Putamen (tissue), 1 donor: ENCODE measurements around the gene DBX1.

ENCODE experiments used
- DNase-seq: peaks from one replicate; pipeline ENCODE4 v3.0.0-alpha.2; 2016; ENCODE audit warnings: low spot score

DBX1 gene

GRCh38 chr11:20120134-20120925 is 39.9 kb downstream of the DBX1 start:
- DNase-seq: no peak

DNA sequence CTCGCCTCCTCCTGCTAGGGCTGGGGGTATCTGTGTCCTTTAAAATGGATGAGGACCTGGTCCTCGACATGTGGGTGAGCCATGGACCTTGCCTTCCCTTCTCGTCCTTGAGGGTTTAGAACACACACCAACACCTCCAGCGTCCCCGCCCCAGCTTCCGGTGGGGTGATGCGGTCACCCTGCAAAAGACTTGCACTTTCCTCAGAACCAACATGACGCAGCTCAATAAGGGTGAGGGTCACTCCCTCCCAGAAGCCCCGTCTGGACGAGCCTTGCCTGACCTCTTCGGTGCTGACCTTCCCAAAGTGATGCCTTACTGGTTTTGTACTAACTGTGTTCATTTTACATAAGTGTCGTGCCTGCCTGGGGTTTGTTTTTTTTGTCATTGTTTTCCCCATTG is 41.0 kb downstream of the DBX1 start:
- DNase-seq: no peak

DNA sequence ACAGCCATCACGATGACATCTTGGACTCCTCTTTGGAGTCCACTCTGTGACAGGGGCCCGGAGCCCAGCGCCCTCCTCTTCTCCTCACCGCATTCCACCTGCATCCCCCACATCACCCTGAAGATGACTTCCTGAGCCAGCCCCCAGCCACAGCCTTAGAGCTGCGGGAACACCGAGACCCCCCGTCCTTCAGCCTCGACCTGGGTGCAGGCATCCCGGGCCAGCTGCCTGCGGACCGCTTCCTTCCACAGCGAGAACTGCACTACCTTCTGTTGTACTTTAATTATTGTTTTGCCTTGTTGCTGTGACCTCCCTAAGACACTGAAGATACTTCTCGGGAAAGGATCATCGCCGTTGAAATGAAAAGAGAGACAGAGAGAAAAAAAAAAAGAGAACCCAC is 42.1 kb downstream of the DBX1 start:
- DNase-seq: no peak

DNA sequence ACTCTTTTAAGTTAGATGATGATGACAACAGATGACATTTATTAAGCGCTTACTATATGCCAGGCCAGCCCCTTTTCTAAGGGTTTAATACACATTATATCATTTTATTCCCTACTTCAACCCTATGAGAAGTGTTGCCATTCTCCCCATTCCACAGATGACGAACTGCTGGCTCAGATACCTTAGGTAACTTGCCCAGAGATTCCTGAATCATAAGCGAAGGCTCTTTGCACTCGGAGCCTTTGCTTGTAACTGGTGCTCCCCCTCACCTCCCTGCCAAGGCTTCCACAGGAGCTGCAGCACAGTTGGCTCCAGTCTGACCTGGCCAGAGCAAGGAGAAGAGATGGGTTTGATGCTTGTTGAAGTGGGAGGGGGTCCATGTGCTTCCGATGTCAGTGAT is 43.0 kb downstream of the DBX1 start:
- no peak for DNase-seq

- DNase-seq: no peak
Observed at GRCh38 chr11:20116825-20117224, 43.5 kb downstream of the DBX1 start.

DNA sequence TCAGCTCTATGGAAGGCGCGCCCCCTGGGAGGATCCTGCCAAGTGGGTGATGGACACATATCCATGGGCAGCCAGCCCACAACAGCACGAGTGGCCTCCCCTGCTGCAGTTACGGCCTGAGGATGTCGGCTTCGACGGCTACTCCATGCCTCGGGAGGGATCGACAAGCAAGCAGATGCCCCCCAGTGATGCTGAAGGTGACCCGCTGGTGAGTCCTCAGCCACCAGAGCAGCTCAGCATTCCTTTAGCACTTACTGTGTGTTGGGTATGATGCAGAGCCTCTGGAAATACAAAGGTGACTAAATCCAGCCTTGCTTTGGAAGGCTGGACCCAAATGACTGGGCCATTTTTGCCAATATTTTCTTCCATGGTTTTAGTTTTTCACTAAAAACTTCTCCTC is 45.7 kb downstream of the DBX1 start:
- no peak for DNase-seq

DNA sequence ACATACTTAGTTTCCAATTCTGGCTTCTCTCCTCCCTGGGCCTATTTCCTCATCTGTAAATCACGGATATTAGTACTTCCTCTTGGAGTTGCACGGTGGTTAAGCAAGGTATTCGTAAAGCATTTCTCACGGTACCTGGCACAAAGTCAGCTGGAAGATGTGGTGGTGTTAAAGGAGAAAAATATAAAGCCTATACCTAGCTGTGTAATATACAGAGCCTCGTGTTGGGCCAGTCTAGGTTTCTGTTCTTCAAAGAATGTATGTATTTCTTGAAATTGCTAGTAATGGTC is 47.2 kb downstream of the DBX1 start:
- no peak for DNase-seq

- peak; percentile 77 for DNase-seq
Observed at GRCh38 chr11:20112291-20113148, 47.8 kb downstream of the DBX1 start.

DNA sequence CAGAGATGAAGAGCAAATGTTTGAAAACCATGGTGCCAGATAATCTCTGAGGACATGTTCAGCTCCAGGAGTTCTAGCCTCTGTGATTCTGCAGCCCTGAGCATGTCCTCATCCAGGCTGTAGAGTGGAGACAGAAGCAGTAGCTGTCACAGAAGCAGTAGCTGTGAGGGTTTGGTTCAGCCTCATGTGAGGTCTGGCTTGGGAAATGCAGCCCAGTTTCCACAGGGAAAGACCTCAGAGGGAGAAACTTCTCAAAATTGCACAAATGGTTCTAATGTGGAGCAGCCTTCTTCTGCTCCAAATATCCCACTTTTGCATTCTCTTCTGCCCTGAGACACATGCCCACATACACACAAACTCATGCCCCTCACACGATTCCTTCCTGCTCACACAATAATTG is 48.4 kb downstream of the DBX1 start:
- DNase-seq: no peak

DNA sequence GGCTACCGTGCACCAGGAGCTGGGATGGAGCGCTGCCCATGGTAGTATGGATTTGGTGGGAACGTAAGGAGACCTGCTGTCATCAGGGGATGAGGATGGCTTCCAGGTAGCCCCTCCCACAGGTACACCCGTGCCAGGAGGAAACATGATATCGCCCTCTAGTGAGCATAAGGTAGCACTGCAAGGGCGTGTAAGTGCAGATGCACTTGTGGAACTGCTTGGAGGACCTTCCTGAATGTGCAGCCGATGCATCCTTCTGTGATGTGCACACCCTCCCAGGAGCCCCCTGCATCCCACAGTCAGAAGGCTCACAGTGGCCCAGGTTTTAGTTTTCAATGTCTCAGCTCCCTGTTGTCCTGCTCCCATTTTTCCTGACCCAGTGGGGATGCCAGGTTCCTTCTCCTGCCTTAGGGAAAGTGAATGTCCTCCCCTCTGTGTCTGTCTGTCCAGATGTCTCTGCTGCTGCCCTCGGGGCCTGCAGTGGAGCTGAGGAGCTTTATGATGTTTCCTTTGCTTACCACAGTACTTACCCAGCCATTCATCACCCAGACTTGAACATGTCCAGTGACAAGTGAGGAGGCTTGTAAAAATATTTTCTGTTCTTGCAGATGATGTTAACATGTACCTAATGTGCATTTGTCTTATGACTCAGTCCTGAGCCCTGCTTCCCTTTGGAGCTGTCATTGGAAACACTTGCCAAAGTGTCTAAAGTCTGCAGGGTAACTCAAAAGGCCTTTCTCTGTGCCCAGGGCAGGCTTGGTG is 49.2 kb downstream of the DBX1 start:
- no peak for DNase-seq

GRCh38 chr11:20109731-20110445 is 50.4 kb downstream of the DBX1 start:
- no peak for DNase-seq
